ENCODE measurements around the gene IRAG1.
A peak's percentile ranks its signal among the peaks of the same experiment; 100 is the strongest.

The IRAG1 gene

GRCh38 chr11:10693509-10694081, at the start of gene IRAG1:
Gene IRAG1, minus strand, starts transcription at chr11:10693755. Its CDS starts 153 bp downstream, at chr11:10693602.
- DNase-seq (ENCODE audit: low spot score), result no peak

GRCh38 chr11:10742460-10743208, 49.1 kb upstream of the IRAG1 start:
- peak; percentile 57 for DNase-seq (ENCODE audit: low spot score)

GRCh38 chr11:10735481-10736475, 42.2 kb upstream of the IRAG1 start:
- peak; percentile 86 for DNase-seq (ENCODE audit: low spot score)

- DNase-seq (ENCODE audit: low spot score), result no peak
Measured at GRCh38 chr11:10731064-10731680, 37.6 kb upstream of the IRAG1 start.

- DNase-seq (ENCODE audit: low spot score), result no peak
Measured at GRCh38 chr11:10730151-10730550, 36.6 kb upstream of the IRAG1 start.

GRCh38 chr11:10728789-10729472, 35.4 kb upstream of the IRAG1 start:
- no peak for DNase-seq (ENCODE audit: low spot score)

GRCh38 chr11:10728154-10728553, 34.6 kb upstream of the IRAG1 start:
- no peak for DNase-seq (ENCODE audit: low spot score)

- DNase-seq (ENCODE audit: low spot score), result no peak
Measured at GRCh38 chr11:10727146-10727851, 33.7 kb upstream of the IRAG1 start.

- no peak for DNase-seq (ENCODE audit: low spot score)
Measured at GRCh38 chr11:10725907-10726253, 32.3 kb upstream of the IRAG1 start.

GRCh38 chr11:10725114-10725906, 31.8 kb upstream of the IRAG1 start:
- peak; percentile 29 for DNase-seq (ENCODE audit: low spot score)

- no peak for DNase-seq (ENCODE audit: low spot score)
Measured at GRCh38 chr11:10722307-10722706, 28.8 kb upstream of the IRAG1 start.

- no peak for DNase-seq (ENCODE audit: low spot score)
Measured at GRCh38 chr11:10720881-10721376, 27.4 kb upstream of the IRAG1 start.

- DNase-seq (ENCODE audit: low spot score), result no peak
Measured at GRCh38 chr11:10719616-10720015, 26.1 kb upstream of the IRAG1 start.

- no peak for DNase-seq (ENCODE audit: low spot score)
Measured at GRCh38 chr11:10716543-10717259, 23.1 kb upstream of the IRAG1 start.

- DNase-seq (ENCODE audit: low spot score), result no peak
Measured at GRCh38 chr11:10716122-10716521, 22.6 kb upstream of the IRAG1 start.

- DNase-seq (ENCODE audit: low spot score), result no peak
Measured at GRCh38 chr11:10715571-10715970, 22.0 kb upstream of the IRAG1 start.

- no peak for DNase-seq (ENCODE audit: low spot score)
Measured at GRCh38 chr11:10709299-10710086, 15.9 kb upstream of the IRAG1 start.

GRCh38 chr11:10708131-10708530, 14.6 kb upstream of the IRAG1 start:
- no peak for DNase-seq (ENCODE audit: low spot score)

All from CD4-positive, alpha-beta T cell treated with Interleukin-2 at 100 ng/mL for 4 hours (primary cell).